IPS DF 19.7 (cell line): Measurements from ENCODE around the gene SNCAIP.
"Not testable (repeated sequence)": the region's sequence is repeated elsewhere in the genome, so short reads cannot be mapped to it uniquely, and the experiment has no call there.

Experiments
- DNase-seq: peaks from one replicate; pipeline ENCODE4 v3.0.0-alpha.2; 2013; ENCODE audit warnings: low read depth, low spot score

The SNCAIP gene

GRCh38 chr5:122314036-122314435 lies 2.0 kb downstream of the SNCAIP start:
- no peak for DNase-seq

DNA sequence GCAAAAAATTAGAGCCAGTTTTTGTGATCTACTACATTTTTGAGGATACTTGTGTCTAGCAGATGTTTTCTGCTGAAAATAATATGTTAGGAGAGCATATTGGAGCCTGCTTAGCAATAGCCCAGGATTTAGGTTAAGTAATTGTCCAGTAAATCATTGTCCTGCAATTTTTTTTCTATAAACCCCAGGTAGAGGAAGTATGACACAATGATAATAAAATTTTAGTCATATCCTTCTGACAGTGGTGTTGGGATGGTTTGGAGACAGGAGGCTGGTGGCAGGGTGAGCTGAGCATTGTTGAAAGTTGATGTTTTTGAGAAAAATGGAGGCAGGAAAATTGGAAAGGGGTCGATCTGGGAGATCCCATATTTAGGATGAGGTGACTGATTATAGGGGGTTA lies 3.5 kb downstream of the SNCAIP start:
- DNase-seq: no peak

- no peak for DNase-seq
These were observed 4.6 kb downstream of the SNCAIP start for GRCh38 chr5:122316656-122317055.

GRCh38 chr5:122319897-122320296 lies 7.9 kb downstream of the SNCAIP start:
- no peak for DNase-seq

DNA sequence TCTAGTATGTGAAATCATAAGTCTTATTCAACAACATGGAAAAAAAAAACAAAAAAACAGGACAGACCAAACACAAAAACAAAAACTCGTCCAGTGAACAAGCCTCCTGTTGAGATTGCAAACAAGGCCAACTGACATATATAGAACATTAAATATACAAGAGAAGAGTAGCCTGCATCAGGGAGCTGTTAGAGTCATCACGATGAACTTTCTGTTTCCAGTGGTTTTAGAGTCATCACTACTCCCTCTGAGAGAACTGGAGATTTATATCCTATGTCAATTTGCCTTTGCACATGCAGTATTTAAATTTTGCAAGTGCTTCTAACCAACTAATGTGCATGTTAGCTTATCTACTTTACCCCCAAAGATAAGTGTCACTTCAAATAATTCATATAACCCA lies 9.9 kb downstream of the SNCAIP start:
- no peak for DNase-seq

DNA sequence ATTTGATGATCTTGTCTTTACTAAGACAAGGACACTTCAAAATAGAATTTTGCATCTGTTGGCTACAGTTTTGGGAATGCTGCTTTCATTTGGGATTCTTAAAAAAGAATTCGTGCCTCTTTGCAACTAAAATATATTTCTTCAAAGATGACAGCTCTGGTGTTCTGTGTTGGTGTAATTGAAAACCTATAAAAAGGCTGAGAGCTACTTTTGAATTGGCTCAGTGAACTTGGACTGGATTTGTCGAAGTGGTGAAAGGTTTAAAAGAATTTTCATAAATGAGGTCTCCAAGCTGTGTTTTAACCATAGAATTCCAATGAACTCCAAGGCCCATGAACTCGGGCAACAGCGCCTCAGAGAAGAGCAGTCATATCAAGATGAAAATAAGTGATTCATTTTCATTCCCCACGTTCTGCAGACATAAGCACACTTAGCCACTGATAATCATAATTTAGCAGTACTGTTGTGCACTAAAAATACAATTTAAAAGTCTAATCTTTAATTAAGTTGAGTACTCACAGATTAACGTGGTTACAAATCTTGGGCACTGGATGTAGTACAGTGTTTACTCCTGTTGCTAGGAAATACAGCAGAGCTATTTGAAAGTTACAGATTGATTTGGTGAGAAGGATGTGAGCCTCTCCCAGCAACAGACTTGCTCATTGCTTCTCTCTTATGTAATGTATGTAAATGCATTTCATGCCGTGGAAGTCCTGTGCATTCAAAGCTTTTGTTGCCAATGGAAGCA lies 10.9 kb downstream of the SNCAIP start:
- DNase-seq: no peak

DNA sequence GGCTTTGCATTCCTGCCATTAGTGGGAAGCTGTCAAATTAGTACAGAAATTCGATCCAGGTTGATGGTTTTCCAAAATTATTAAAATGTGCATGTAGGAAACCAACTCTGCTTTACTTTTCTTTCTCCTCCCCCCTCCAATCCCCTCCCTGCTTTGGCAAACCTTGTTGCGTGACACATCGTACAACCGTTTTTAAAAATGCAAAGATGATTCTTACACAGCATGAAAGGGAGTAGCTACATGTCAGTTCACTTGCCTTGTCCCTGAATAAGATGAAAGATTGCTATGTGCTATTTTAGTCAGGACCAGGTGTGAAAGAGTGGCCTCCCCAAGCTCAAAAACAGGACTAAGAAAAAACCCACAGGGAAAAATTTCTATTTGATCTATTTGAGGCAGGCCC lies 11.7 kb downstream of the SNCAIP start:
- no peak for DNase-seq

GRCh38 chr5:122327110-122327509 lies 15.1 kb downstream of the SNCAIP start:
- DNase-seq: no peak

DNA sequence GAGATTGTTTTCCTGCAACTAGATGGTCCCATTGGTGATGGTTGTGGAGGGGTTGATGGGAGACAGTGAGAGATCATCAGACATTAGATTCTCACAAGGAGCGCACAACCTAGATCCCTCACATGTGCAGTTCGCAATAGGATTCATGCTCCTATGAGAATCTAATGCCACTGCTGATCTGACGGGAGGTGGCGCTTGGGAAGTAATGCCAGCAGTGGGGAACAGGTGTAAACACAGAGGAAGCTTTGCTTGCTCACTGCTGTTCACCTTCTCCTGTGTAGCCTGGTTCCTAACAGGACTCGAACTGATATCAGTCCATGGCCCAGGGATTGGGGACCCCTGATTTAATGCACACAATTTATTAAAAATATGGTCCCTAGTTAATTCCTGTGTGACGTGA lies 18.8 kb downstream of the SNCAIP start:
- no peak for DNase-seq

GRCh38 chr5:122332599-122333555 lies 20.8 kb downstream of the SNCAIP start:
- no peak for DNase-seq

GRCh38 chr5:122333564-122333963 lies 21.5 kb downstream of the SNCAIP start:
- DNase-seq: no peak

DNA sequence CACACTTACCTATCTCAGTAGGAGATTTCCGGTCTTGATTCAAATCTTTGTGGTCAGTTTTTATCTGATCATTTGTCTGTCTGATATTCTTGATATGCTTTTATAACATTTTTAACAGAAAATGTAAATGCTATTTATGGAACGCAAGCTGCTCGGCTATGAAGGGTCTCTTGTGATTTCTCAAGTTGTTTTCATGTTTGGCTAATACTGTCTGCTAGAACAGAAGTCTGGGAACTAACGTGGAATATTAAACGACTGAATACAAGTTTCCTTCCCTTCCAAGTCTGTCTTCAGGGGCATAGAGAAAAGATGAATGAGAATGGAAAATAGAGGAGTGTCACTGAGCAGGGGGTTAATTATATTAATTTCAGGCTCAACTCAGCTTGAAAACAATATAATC lies 27.6 kb downstream of the SNCAIP start:
- no peak for DNase-seq

- no peak for DNase-seq
These were observed 29.1 kb downstream of the SNCAIP start for GRCh38 chr5:122341087-122341486.

DNA sequence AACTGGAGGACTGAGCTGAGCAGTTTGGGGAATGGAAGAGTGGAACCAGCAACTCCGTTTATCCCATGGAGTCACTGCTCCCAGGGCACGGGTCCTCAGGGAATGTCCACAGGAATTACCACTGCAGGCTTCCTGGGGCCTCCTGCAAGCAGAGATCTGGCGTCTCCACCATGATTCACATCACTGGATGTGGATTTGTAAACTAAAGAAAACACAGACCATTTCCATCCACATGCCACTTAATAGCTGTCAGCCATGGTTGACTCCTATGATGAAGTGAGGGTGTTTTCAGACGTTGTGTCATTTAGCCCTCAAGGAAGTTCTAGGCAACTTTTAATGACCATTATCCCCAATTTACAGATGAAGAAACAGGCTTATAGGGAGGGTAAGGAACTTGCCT lies 30.2 kb downstream of the SNCAIP start:
- DNase-seq: no peak

DNA sequence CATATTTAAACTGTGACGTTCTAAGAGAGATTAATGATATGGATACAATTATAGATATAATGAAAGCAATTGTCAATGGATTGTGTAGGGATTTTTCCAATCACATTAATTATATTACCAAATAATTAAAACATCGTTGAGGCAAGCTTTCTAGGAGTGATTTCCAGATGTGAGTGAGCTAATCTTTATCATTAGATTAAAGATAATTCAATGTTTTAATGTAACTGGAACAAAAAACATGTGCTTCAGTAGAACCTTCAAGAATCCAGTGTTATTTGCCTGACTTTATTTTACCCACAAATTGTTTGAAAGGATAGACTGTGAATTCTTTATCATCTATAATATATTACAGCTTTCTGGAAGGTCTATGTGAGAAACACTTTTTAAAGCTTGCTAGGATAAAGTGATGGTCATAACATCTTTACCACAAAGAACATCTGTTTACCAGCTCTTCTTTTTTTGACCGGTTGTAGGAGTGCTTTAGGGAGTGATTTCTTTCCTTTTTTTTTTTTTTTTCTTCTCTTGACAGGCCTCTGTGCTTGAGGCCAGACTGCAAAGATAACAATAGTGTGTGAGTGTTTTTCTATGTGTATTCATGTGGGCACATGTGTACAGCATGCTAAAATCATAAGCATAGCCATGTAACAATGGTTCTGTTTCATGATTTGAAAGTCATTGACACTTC lies 35.0 kb downstream of the SNCAIP start:
- DNase-seq: no peak

- DNase-seq: no peak
These were observed 38.5 kb downstream of the SNCAIP start for GRCh38 chr5:122350496-122350895.

DNA sequence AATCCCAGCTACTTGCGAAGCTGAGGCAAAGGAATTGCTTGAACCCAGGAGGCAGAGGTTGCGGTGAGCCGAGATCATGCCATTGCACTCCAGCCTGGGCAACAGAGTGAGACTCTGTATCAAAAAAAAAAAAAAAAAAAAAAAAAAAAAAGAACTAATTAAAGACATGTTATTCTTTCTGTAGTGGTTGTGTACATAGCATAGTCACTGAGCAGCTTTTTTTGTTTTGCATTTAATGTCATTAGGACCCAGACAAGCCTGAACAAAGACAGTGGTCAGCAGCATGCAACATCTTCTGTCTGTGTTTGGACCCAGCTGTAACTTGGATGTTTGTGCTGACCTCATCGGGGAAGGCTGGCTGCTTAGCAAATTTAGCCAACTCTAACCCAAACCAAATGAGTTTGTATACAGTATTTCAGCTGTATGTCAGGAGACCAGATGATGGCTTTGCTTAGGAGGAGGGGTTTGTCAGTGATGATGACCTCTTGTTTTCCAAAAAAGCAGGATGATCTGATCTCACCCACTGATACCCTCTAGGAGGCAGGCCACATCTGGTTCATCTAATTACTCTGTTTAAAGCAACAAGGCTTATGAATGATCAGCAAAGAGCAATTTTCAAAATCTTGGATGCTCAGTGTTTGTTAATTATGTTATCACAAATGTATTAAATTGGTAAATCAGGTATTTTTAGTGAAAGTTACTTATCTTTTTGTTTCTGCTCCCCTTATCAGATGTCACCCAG lies 39.5 kb downstream of the SNCAIP start:
- DNase-seq: no peak

GRCh38 chr5:122352331-122352730 lies 40.3 kb downstream of the SNCAIP start:
- no peak for DNase-seq

- DNase-seq: not testable (repeated sequence)
These were observed 41.3 kb downstream of the SNCAIP start for GRCh38 chr5:122353361-122353760.

- peak; percentile 33 for DNase-seq
These were observed 42.3 kb downstream of the SNCAIP start for GRCh38 chr5:122354293-122354692.

GRCh38 chr5:122355324-122355723 lies 43.3 kb downstream of the SNCAIP start:
- DNase-seq: no peak

DNA sequence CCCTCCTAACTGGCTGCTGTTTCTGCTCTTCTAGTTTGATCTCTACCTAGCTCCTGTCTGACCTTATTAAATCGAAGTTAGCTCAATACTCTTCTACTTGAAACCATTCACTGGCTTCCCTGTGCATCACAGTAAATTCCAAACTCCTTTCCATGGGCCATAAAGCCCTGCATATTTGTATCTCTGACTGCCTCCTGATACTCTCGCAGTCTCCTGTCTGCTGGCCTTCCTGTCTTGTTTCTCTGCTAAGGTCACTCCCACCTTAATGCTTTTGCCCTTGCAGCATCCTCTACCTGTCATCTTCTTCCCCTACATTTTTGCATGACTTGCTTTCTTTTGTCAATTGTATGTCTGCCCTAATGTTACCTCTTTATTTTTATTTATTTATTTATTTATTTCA lies 44.8 kb downstream of the SNCAIP start:
- DNase-seq: no peak
